Measurements from ENCODE around the gene EPB41L4A. TPM values are rescaled to one million over a fixed set of nuclear protein-coding genes. Genes with fewer than 3 reads are reported as not detected.

The EPB41L4A gene
- total RNA-seq, 1 donor from 2014 or later = 21.4 TPM

DNA sequence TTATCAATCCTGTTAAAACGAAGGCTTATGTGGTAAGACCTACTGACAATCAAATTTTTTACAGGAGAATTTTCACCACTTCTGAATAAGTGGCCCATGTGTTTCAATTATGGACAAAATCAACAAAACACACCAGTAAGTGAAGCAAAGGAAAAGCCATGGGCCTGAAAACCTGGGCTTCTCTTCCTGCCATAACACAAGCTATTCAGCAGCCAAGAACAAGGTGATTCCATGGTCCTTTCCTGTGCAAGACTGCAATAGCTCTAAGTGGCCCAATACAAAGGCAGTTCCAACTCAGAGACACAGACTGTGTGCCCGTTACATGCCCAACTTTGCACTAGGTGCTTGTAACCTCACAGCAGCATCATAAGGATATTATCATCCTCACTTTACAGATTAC lies 168.5 kb downstream of the EPB41L4A start:
- H3K9ac ChIP-seq (ENCODE audit: low read depth in 1 of 3, low read length in 3 of 3) = no peak overlapping the region
- H3K27ac ChIP-seq (ENCODE audit: low read depth, low read length) = no peak overlapping the region
- H3K36me3 ChIP-seq (ENCODE audit: control insufficient read depth in 3 of 3, insufficient read depth in 3 of 3, low read length in 3 of 3) = no peaks in the 10 kb centered on the region
- no peak overlapping the region for H3K4me3 ChIP-seq (ENCODE audit: low read length in 3 of 3)
- no peaks in the 10 kb centered on the region for H3K9me3 ChIP-seq (ENCODE audit: control insufficient read depth in 3 of 3, low read length in 3 of 3)
- peaks cover 10 to 23% (median 12%) of the 10 kb centered on the region in 3 donors for H3K4me1 ChIP-seq (ENCODE audit: control insufficient read depth in 3 of 3, insufficient read depth in 3 of 3, low read length in 3 of 3)
- no peaks in the 10 kb centered on the region for H3K27me3 ChIP-seq (ENCODE audit: control insufficient read depth in 3 of 3, insufficient read depth in 3 of 3, low read length in 3 of 3)

DNA sequence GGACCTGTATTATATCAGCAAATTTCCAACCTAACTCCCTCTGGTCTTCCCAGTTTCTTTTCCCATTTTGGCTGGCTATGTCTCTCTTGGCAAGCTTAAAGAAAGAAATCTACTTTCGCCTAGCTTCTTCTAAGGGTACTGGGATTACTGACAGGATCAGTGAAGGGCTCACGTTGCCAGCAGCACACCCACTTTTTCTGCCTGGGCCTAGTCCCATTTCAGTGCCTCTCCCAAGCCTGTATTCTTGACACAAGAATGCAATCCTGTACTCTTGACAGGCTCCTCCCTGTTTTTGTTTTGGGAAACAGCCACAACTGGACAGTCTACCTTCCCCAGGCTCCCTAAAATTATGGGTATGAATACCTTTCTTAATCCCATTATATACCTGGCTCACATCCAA lies 170.5 kb downstream of the EPB41L4A start:
- no peak overlapping the region for H3K27ac ChIP-seq (ENCODE audit: low read depth, low read length)
- no peaks in the 10 kb centered on the region for H3K9me3 ChIP-seq (ENCODE audit: control insufficient read depth in 3 of 3, low read length in 3 of 3)
- H3K9ac ChIP-seq (ENCODE audit: low read depth in 1 of 3, low read length in 3 of 3) = no peak overlapping the region
- no peaks in the 10 kb centered on the region for H3K27me3 ChIP-seq (ENCODE audit: control insufficient read depth in 3 of 3, insufficient read depth in 3 of 3, low read length in 3 of 3)
- no peaks in the 10 kb centered on the region for H3K36me3 ChIP-seq (ENCODE audit: control insufficient read depth in 3 of 3, insufficient read depth in 3 of 3, low read length in 3 of 3)
- H3K4me1 ChIP-seq (ENCODE audit: control insufficient read depth in 3 of 3, insufficient read depth in 3 of 3, low read length in 3 of 3) = peaks cover 2 to 16% (median 5%) of the 10 kb centered on the region in 3 donors
- H3K4me3 ChIP-seq (ENCODE audit: low read length in 3 of 3) = no peak overlapping the region

DNA sequence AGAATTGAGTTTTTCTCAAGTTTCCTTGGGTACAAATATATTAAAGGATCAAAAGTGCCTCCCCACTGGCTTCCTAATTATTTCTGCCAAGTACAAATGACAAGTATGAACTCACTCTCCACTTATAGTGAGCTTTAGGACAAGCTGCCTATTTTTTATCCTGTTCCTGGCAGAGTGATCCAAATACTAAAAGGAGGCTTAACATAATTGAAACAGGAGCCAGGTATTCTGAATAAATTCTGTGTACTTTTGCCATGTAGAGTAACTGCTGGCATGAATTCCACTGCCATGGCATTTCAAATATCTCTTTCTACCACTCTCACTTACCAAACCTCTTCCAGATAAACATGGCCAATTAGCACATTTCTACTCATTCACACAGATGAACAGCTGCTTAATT lies 171.1 kb downstream of the EPB41L4A start:
- Histone ChIP-seq H3K4me3 (ENCODE audit: low read length in 3 of 3) (no peak overlapping the region), H3K4me1 (ENCODE audit: control insufficient read depth in 3 of 3, insufficient read depth in 3 of 3, low read length in 3 of 3) (peaks cover 2 to 11% (median 5%) of the 10 kb centered on the region in 3 donors), H3K9me3 (ENCODE audit: control insufficient read depth in 3 of 3, low read length in 3 of 3) (no peaks in the 10 kb centered on the region), H3K9ac (ENCODE audit: low read depth in 1 of 3, low read length in 3 of 3) (no peak overlapping the region), H3K27me3 (ENCODE audit: control insufficient read depth in 3 of 3, insufficient read depth in 3 of 3, low read length in 3 of 3) (no peaks in the 10 kb centered on the region), H3K36me3 (ENCODE audit: control insufficient read depth in 3 of 3, insufficient read depth in 3 of 3, low read length in 3 of 3) (no peaks in the 10 kb centered on the region), H3K27ac (ENCODE audit: low read depth, low read length) (no peak overlapping the region)

DNA sequence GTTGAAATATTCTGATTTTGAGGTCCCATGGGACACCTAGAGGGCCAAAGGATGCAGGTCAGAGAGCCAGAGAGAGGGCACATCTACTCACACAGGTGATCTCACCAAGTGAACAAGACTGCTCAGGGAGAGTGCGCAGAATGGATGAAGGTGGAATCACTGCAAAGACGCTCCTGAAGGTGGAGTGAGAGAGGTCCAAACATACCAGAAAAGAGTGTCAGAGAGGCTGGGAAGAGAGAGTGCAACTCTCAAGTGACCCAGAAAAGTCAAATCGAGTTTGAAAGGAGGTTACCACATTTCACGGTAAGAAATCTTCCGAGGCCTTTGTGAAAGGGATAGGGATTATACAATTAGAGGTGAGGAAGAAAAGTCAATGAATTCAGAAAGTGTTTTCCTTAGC lies 173.4 kb downstream of the EPB41L4A start:
- no peaks in the 10 kb centered on the region for H3K27me3 ChIP-seq (ENCODE audit: control insufficient read depth in 3 of 3, insufficient read depth in 3 of 3, low read length in 3 of 3)
- no peaks in the 10 kb centered on the region for H3K36me3 ChIP-seq (ENCODE audit: control insufficient read depth in 3 of 3, insufficient read depth in 3 of 3, low read length in 3 of 3)

DNA sequence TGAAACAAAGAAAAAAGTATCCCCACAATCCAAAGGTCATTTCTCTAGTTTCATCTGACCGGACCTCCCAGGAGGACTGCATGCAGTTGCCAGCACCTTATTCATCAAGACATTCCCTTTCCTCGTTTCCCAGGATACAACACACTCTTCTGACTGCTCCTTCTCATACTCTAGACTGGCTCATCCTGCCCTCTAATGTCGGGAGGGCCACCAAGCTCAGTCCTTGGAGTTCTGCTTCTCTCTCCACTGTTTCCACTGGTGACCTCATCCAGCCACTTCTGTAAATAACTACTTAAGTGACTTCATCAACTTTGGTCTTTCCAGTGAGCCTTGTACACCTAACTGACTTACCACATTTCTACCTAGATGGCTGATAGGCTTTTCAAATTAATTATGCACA lies 179.1 kb downstream of the EPB41L4A start:
- no peaks in the 10 kb centered on the region for H3K4me1 ChIP-seq (ENCODE audit: control insufficient read depth in 3 of 3, insufficient read depth in 3 of 3, low read length in 3 of 3)
- no peaks in the 10 kb centered on the region for H3K27me3 ChIP-seq (ENCODE audit: control insufficient read depth in 3 of 3, insufficient read depth in 3 of 3, low read length in 3 of 3)
- H3K4me3 ChIP-seq (ENCODE audit: low read length in 3 of 3) = no peak overlapping the region
- H3K9ac ChIP-seq (ENCODE audit: low read depth in 1 of 3, low read length in 3 of 3) = no peak overlapping the region
- no peaks in the 10 kb centered on the region for H3K36me3 ChIP-seq (ENCODE audit: control insufficient read depth in 3 of 3, insufficient read depth in 3 of 3, low read length in 3 of 3)
- H3K27ac ChIP-seq (ENCODE audit: low read depth, low read length) = no peak overlapping the region
- no peaks in the 10 kb centered on the region for H3K9me3 ChIP-seq (ENCODE audit: control insufficient read depth in 3 of 3, low read length in 3 of 3)

More for the DNA sequence above, 173.4 kb downstream of the EPB41L4A start:
- no peak overlapping the region for H3K27ac ChIP-seq (ENCODE audit: low read depth, low read length)
- H3K9me3 ChIP-seq (ENCODE audit: control insufficient read depth in 3 of 3, low read length in 3 of 3) = no peaks in the 10 kb centered on the region
- H3K9ac ChIP-seq (ENCODE audit: low read depth in 1 of 3, low read length in 3 of 3) = no peak overlapping the region
- no peak overlapping the region for H3K4me3 ChIP-seq (ENCODE audit: low read length in 3 of 3)
- peaks cover 2 to 11% (median 5%) of the 10 kb centered on the region in 3 donors for H3K4me1 ChIP-seq (ENCODE audit: control insufficient read depth in 3 of 3, insufficient read depth in 3 of 3, low read length in 3 of 3)

DNA sequence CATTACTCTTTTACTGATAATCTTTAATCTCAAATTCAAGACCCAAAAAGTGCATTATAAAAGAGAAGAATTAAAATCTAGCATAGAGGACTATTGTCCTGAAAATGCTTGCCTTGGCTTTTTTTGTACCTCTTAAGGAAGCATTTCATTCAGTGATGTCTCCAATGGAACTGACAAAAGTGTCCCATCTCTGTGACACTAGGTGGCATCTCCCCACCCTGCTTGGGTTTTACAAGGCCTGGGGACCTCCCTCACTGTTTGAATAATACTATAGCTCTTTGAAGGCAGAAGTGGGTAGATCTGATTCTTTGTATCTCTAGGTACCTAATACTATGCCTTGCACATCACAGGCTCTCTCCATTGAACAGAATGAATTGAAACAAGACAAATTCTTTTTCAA lies 180.6 kb downstream of the EPB41L4A start:
- Histone ChIP-seq H3K4me1 (ENCODE audit: control insufficient read depth in 3 of 3, insufficient read depth in 3 of 3, low read length in 3 of 3) (no peaks in the 10 kb centered on the region), H3K9ac (ENCODE audit: low read depth in 1 of 3, low read length in 3 of 3) (no peak overlapping the region), H3K9me3 (ENCODE audit: control insufficient read depth in 3 of 3, low read length in 3 of 3) (no peaks in the 10 kb centered on the region), H3K36me3 (ENCODE audit: control insufficient read depth in 3 of 3, insufficient read depth in 3 of 3, low read length in 3 of 3) (no peaks in the 10 kb centered on the region), H3K4me3 (ENCODE audit: low read length in 3 of 3) (no peak overlapping the region), H3K27ac (ENCODE audit: low read depth, low read length) (no peak overlapping the region), H3K27me3 (ENCODE audit: control insufficient read depth in 3 of 3, insufficient read depth in 3 of 3, low read length in 3 of 3) (no peaks in the 10 kb centered on the region)

DNA sequence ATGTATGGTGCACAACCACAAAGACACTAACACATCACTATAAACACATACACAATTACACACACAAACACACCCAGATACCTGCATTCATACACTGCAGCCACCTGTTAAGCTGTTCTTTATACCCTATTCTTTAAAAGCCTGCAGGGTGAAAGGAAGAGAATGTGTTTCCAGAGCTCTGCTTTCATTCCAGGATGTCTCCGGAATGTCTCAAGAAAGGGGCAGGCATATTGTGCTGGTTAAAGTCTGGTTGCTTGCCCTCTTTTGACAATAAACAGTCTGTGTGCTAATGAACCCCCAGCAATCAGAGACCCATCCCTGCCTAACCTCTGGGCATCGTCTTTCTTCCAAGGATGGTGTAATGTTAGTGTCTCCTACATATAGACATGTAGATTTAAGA lies 181.6 kb downstream of the EPB41L4A start:
- Histone ChIP-seq H3K9me3 (ENCODE audit: control insufficient read depth in 3 of 3, low read length in 3 of 3) (no peaks in the 10 kb centered on the region), H3K27me3 (ENCODE audit: control insufficient read depth in 3 of 3, insufficient read depth in 3 of 3, low read length in 3 of 3) (no peaks in the 10 kb centered on the region), H3K4me3 (ENCODE audit: low read length in 3 of 3) (no peak overlapping the region), H3K27ac (ENCODE audit: low read depth, low read length) (no peak overlapping the region), H3K4me1 (ENCODE audit: control insufficient read depth in 3 of 3, insufficient read depth in 3 of 3, low read length in 3 of 3) (no peaks in the 10 kb centered on the region), H3K9ac (ENCODE audit: low read depth in 1 of 3, low read length in 3 of 3) (no peak overlapping the region), H3K36me3 (ENCODE audit: control insufficient read depth in 3 of 3, insufficient read depth in 3 of 3, low read length in 3 of 3) (no peaks in the 10 kb centered on the region)

DNA sequence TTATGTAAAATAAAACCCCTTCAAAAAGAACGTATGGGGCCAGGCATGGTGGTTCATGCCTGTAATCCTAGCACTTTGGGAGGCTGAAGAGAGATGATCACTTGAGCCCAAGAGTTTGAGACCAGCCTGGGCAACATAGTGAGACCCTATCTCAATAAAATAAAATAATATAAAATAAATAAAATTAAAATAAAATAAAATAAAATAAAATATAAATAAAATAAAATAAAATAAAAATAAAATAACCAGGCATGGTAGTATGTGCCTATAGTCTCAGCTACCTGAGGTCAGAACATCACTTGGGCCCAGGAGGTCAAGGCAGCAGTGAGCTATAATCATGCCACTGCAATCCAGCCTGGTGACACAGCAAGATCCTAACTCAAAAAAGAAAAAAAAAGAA lies 185.1 kb downstream of the EPB41L4A start:
- H3K9ac ChIP-seq (ENCODE audit: low read depth in 1 of 3, low read length in 3 of 3) = no peak overlapping the region
- no peak overlapping the region for H3K27ac ChIP-seq (ENCODE audit: low read depth, low read length)
- no peaks in the 10 kb centered on the region for H3K27me3 ChIP-seq (ENCODE audit: control insufficient read depth in 3 of 3, insufficient read depth in 3 of 3, low read length in 3 of 3)
- no peaks in the 10 kb centered on the region for H3K4me1 ChIP-seq (ENCODE audit: control insufficient read depth in 3 of 3, insufficient read depth in 3 of 3, low read length in 3 of 3)
- H3K4me3 ChIP-seq (ENCODE audit: low read length in 3 of 3) = no peak overlapping the region
- no peaks in the 10 kb centered on the region for H3K9me3 ChIP-seq (ENCODE audit: control insufficient read depth in 3 of 3, low read length in 3 of 3)
- no peaks in the 10 kb centered on the region for H3K36me3 ChIP-seq (ENCODE audit: control insufficient read depth in 3 of 3, insufficient read depth in 3 of 3, low read length in 3 of 3)

DNA sequence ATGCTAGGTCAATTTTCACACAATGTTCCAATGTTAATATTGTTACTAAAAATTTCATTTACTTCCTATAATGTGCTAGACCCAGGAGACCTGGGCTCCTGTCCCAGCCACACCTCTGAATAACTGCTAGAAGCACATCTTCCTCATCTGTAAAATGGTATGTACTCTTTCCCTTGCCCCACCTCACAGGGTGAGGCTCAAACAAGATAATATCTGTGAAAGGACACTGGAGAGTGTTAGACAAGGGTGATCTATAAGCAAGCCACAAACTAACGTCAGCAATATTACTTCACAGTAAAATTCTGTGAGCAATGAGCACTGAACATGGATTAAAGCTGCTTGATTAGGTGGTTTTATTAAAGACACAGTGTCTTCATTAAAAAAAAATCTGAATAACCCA lies 186.4 kb downstream of the EPB41L4A start:
- H3K4me3 ChIP-seq (ENCODE audit: low read length in 3 of 3) = no peak overlapping the region
- no peak overlapping the region for H3K27ac ChIP-seq (ENCODE audit: low read depth, low read length)
- H3K36me3 ChIP-seq (ENCODE audit: control insufficient read depth in 3 of 3, insufficient read depth in 3 of 3, low read length in 3 of 3) = no peaks in the 10 kb centered on the region
- H3K27me3 ChIP-seq (ENCODE audit: control insufficient read depth in 3 of 3, insufficient read depth in 3 of 3, low read length in 3 of 3) = no peaks in the 10 kb centered on the region
- H3K9me3 ChIP-seq (ENCODE audit: control insufficient read depth in 3 of 3, low read length in 3 of 3) = no peaks in the 10 kb centered on the region
- H3K9ac ChIP-seq (ENCODE audit: low read depth in 1 of 3, low read length in 3 of 3) = no peak overlapping the region
- H3K4me1 ChIP-seq (ENCODE audit: control insufficient read depth in 3 of 3, insufficient read depth in 3 of 3, low read length in 3 of 3) = peaks cover 0 to 7% (median 0%) of the 10 kb centered on the region in 3 donors

DNA sequence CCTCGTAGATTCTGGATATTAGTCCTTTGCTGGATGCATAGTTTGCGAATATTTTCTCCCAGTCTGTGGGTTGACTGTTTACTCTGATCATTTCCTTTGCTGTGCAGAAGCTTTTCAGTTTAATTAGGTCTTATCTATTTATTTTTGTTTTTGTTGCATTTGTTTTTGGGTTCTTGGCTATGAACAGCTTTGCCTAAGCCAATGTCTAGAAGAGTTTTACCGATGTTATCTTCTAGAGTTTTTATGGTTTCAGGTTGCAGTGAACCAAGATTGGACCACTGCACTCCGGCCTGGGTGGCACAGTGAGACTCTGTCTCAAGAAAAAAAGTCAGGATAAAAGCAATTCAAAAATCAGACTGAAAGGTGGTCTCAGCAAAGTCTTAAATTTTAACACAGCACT lies 188.5 kb downstream of the EPB41L4A start:
- Histone ChIP-seq H3K9me3 (ENCODE audit: control insufficient read depth in 3 of 3, low read length in 3 of 3) (no peaks in the 10 kb centered on the region), H3K36me3 (ENCODE audit: control insufficient read depth in 3 of 3, insufficient read depth in 3 of 3, low read length in 3 of 3) (no peaks in the 10 kb centered on the region), H3K4me1 (ENCODE audit: control insufficient read depth in 3 of 3, insufficient read depth in 3 of 3, low read length in 3 of 3) (peaks cover 0 to 7% (median 0%) of the 10 kb centered on the region in 3 donors), H3K9ac (ENCODE audit: low read depth in 1 of 3, low read length in 3 of 3) (no peak overlapping the region), H3K4me3 (ENCODE audit: low read length in 3 of 3) (no peak overlapping the region), H3K27me3 (ENCODE audit: control insufficient read depth in 3 of 3, insufficient read depth in 3 of 3, low read length in 3 of 3) (no peaks in the 10 kb centered on the region), H3K27ac (ENCODE audit: low read depth, low read length) (no peak overlapping the region)

DNA sequence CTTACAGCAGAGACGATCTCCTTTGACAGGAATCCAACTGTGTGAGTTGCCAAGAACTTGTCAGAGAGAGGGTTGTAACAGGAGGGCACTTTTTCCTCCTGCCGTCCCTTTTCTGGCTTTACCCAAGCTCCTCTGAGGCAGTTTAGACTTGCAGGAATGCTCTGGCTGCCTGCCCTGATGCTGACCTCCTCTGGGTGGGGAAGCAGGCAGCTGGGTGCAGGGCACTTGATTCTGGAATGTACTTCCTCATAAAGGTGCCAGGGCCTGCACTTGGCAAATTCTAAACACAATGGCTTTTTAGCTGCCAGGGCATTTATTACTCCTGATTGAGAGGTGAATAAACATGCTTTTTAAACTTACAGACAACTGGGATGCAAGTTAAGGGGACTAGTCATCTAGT lies 190.4 kb downstream of the EPB41L4A start:
- H3K9me3 ChIP-seq (ENCODE audit: control insufficient read depth in 3 of 3, low read length in 3 of 3) = no peaks in the 10 kb centered on the region
- no peaks in the 10 kb centered on the region for H3K27me3 ChIP-seq (ENCODE audit: control insufficient read depth in 3 of 3, insufficient read depth in 3 of 3, low read length in 3 of 3)
- no peaks in the 10 kb centered on the region for H3K36me3 ChIP-seq (ENCODE audit: control insufficient read depth in 3 of 3, insufficient read depth in 3 of 3, low read length in 3 of 3)
- no peak overlapping the region for H3K4me3 ChIP-seq (ENCODE audit: low read length in 3 of 3)
- no peak overlapping the region for H3K9ac ChIP-seq (ENCODE audit: low read depth in 1 of 3, low read length in 3 of 3)
- no peak overlapping the region for H3K27ac ChIP-seq (ENCODE audit: low read depth, low read length)
- H3K4me1 ChIP-seq (ENCODE audit: control insufficient read depth in 3 of 3, insufficient read depth in 3 of 3, low read length in 3 of 3) = peaks cover 0 to 7% (median 0%) of the 10 kb centered on the region in 3 donors
